HG03103 (cell line): ENCODE data around the gene MAN1A2.
"Not testable (repeated sequence)": the region's sequence is repeated elsewhere in the genome, so short reads cannot be mapped to it uniquely, and the experiment has no call there.

Source experiments
- ATAC-seq: cut with Tn5 transposase; IDR thresholded peaks from one replicate; pipeline ENCODE4 v1.9.1; 2021; ENCODE audit warnings: low read depth; ENCODE audit not compliant: unreplicated experiment

The MAN1A2 gene

DNA sequence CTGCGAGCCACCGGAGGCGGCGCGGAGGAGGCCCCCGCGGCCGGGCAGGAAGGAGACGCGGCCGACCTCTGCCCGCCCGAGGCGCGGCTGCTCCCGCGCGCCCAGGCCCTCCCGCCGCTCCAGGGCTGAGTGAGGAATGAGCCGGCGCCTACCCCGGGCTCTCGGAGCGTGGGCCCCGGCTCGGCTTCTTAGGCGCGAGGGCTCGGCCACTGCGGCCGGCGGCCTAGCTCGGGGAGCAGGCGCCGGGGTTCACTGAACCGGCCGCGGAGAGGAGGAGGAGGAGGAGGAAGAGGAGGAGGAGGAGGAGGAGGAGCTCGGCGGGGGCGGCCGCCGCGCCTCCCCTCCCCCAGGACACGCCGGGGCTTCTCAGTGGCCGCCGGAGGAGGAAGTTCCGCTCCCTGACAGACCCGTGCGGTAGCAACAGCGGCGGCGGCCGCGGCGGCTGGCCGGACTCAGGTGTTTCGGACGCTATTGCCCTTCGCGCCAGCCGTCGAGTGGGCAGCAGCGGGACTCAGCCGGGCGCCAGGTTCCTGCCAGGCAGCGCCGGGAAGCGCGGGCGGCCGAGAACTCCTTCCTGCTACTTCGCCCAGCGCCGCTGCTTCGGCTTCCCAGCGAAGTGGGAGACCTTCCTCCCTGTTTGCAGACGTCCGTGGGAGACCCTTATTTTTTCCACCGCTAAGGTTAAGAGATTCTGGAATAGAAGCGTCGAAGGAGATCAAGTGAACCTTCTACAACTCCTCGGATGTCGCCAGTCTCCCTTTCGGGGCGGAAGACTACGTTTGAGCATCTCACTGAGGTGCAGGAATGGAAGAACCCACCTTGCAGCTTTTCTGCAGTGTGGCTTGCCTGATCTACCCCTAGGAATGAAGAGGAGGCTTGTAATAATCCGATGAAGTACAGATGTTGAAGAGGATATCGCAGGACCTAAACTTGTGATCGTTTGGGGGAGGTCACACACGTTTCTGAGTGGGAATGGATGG lies at the start of gene MAN1A2:
Gene MAN1A2 (plus strand): TSS at position 404 of the 980 bp plus-strand sequence. CDS start 735 bp downstream, outside the sequence.
- ATAC-seq, result peak; percentile 55

DNA sequence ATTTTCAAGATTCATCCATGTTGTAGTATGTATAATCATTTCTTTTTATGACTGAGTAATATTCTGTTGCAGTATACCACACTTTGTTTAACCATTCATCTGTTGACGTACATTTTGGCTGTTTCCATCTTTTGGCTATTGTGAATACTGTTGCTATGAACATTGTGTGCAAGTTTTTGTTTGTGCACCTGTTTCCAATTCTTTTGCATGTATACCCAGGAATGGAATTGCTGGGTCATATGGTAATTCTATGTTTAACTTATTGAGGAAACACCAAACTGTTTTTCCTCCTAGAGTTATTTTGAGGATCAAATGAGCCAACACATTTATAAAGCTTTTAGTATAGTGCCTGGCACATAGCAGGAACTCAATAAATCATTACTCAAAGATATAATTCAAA lies 49.2 kb upstream of the MAN1A2 start:
- no peak for ATAC-seq

- no peak for ATAC-seq
Measured at GRCh38 chr1:117318426-117318825, 48.8 kb upstream of the MAN1A2 start.

- ATAC-seq, result no peak
Measured at GRCh38 chr1:117320515-117320914, 46.7 kb upstream of the MAN1A2 start.

GRCh38 chr1:117321680-117322609 lies 45.3 kb upstream of the MAN1A2 start:
- ATAC-seq, result no peak

- ATAC-seq, result no peak
Measured at GRCh38 chr1:117324357-117324756, 42.9 kb upstream of the MAN1A2 start.

DNA sequence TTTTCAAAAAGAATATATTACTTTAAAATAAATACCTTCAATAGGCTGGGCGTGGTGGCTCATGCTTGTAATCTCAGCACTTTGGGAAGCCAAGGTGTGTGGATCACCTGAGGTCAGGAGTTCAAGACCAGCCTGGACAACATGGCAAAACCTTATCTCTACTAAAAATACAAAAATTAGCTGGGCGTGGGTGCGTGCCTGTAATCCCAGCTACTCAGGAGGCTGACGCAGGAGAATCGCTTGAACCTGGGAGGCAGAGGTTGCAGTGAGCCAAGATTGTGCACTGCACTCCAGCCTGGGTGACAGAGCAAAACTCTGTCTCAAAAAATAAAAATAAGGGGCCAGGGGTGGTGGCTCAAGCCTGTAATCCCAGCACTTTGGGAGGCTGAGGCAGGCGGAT lies 41.2 kb upstream of the MAN1A2 start:
- ATAC-seq, result not testable (repeated sequence)

DNA sequence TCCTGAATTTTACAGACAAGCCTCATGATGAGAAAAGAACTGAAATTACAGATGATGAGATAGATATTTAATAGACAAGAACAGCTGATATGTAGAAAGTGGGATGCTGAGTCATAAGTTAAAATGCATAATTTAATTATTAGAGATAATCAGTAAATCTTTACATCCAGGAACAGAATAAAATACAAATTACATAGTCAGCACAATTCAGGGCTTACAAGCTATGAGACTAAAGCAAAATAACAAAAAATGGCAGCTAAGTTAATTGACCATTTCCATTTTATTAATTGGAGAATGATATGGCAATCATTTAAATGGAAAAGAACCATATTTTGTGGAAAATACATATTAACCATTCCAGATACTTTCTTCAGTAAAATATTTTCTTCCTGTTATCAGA lies 40.2 kb upstream of the MAN1A2 start:
- ATAC-seq, result no peak

- no peak for ATAC-seq
Measured at GRCh38 chr1:117335376-117336086, 31.7 kb upstream of the MAN1A2 start.

DNA sequence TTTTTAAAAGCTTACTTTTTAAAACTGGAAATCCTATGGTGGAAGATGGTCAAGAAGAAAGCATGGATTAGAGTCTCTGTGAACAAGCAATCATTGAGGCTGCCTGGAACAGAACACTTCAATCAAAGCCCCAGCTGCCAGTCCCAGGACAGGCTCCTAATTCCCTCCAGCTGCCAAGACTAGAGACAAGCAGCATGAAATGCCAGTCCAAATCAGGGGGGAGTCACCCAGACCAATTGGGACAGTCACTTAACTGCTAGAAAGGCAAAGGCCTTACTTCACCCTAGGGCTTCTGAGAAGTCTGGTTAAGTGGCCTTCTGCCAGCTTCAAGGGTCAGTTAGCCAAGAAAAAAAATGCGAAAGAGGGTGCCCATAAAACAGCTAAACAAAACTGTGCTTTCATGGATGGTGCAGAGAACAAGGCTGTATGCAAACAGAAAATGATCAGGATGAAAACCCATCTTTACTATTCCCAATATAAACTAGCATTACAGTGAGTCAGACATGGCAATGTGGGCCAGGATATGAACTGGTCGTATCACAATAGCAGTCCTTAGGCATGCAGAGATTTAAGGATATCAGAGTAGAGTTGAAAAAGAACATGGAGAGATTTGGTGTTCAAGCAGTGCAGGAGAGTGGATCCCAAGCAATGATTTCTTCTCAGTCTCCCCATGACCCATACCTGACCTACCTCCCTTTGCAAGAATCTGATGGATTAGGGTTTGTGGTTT lies 31.0 kb upstream of the MAN1A2 start:
- no peak for ATAC-seq

DNA sequence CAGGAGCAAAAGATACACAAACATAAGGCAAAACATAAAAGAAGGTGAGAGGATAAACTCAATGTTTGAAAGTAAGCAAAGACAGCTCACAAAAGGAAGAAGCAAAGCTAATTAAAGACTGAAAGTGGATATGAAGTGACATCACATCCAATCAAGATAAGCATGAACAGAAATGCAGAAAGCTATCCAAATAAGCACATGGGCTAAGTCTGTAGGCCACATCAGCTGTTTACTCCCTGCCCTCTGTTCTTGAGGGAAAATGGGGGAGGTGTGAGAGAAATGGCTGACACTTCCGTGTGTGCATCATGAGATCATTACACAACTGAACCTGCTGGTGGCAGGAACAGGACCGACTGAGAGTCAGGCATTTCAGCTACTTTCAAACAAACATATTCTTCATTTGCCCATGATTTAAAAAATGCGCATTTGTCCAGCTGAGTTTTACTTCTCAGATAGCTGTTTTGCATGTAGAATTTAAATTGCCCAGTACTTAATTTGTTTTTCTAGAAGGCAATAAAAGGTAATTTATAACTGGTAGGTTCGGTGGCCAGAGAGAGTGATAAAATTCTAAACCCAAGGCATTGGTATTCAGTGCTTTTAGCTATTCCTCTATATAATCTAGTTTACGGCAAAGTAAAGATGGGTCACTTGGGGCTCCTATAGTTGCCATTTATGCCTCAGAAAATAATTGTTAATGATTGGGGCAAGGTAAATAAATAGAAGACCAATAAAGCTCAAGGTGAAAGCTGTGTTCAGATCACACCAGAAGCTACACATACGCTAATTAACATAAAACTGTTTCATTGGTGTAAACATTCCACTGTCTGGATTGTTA lies 27.2 kb upstream of the MAN1A2 start:
- no peak for ATAC-seq

GRCh38 chr1:117341123-117341522 lies 26.1 kb upstream of the MAN1A2 start:
- ATAC-seq, result no peak

GRCh38 chr1:117342397-117342796 lies 24.9 kb upstream of the MAN1A2 start:
- no peak for ATAC-seq

DNA sequence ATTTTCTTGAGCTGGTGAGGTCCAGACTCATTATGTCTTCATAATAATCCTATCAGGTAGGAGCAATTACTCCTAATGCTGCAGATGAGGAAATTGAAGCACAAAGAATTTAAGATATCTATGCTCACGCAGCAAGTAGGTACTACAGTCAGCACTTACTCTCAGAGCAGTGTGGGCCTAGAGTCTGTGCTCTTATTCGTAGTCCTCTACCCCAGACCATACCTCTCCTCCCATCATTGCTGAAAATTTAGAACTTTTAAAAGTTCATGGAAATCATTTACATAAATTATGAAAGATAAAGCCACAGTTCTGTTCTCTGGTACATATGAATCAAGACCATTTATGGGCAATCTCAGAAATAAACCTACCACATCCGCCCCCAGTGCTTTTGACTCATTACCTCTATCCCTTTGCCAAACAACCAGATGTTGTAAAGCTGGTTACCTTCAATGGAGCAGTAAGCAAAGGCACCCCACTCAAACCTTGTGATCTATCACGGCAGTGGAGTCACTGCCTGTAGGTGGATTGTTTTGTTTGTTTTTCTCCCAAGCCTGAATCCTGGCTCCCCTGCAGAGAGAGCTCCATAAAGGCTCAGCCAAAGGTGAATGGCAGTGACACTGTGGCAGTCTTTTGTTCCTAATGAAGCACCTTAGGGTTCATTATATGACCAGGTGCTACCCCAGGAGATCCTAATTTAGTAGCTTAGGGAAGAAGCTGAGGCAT lies 20.9 kb upstream of the MAN1A2 start:
- ATAC-seq, result no peak

- no peak for ATAC-seq
Measured at GRCh38 chr1:117347907-117348306, 19.3 kb upstream of the MAN1A2 start.

GRCh38 chr1:117352695-117353094 lies 14.6 kb upstream of the MAN1A2 start:
- ATAC-seq, result not testable (repeated sequence)

DNA sequence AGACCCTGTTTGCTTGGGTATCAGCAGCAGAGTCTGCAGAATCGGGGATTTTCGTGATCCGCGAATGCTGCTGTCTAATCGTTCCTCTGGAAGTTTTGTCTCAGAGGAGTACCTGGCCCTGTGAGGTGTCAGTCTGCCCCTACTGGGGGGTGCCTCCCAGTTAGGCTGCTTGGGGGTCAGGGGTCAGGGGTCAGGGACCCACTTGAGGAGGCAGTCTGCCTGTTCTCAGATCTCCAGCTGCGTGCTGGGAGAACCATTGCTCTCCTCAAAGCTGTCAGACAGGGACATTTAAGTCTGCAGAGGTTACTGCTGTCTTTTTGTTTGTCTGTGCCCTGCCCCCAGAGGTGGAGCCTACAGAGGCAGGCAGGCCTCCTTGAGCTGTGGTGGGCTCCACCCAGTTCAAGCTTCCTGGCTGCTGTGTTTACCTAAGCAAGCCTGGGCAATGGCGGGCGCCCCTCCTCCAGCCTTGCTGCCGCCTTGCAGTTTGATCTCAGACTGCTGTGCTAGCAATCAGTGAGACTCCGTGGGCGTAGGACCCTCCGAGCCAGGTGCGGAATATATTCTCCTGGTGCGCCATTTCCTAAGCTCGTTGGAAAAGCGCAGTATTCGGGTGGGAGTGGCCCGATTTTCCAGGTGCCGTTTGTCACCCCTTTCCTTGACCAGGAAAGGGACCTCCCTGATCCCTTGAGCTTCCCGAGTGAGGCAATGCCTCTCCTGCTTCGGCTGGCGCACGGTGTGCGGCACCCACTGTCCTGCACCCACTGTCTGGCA lies 9.2 kb upstream of the MAN1A2 start:
- ATAC-seq, result not testable (repeated sequence)

DNA sequence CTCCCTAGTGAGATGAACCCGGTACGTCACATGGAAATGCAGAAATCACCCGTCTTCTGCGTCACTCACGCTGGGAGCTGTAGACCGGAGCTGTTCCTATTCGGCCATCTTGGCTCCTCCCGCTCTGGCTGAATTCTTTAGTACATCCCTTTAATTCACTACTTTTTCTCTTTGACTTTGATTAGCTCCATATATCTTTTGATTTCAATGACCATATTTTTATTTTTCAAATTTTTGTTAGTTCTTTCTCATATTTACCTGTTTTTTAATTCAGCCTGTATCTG lies 8.7 kb upstream of the MAN1A2 start:
- ATAC-seq, result not testable (repeated sequence)
